Measurements from ENCODE around the gene PTPRN2.

PTPRN2 gene

DNA sequence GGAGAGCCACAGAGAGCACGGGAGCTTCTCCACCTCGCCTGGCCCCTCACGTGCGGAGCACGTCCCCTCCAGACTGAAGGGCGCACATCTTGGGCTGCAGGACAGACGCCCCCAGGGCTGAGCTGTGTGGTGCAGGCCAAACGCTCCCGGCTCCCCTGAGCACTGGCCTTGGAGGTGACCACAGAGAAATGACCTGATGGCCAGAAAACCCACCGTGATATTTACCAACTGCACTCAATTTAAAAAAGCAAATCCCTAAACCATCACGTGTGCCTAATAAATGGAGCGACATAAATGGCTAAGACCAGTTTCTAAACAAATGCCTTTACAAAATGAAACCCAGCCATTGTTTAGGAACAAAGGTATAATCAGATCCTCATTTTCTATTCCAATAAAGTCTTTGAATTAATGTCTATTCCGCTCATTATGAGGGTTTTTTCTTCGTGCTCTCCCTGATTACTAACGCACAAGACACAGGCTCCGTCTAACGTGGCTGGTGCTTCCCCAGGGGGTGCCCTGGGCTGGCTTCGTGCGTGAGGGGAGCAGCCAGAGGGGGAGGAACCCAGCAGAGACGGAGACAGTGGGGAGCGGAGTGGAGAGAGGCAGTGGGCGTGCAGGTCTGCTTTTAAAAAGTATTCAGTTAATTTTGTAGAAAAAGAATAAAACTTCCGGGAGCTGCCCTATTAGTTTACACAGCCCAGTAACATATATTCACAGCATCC, 1060.5 kb downstream of the PTPRN2 start:
- TF ChIP-seq, protein P1, sequence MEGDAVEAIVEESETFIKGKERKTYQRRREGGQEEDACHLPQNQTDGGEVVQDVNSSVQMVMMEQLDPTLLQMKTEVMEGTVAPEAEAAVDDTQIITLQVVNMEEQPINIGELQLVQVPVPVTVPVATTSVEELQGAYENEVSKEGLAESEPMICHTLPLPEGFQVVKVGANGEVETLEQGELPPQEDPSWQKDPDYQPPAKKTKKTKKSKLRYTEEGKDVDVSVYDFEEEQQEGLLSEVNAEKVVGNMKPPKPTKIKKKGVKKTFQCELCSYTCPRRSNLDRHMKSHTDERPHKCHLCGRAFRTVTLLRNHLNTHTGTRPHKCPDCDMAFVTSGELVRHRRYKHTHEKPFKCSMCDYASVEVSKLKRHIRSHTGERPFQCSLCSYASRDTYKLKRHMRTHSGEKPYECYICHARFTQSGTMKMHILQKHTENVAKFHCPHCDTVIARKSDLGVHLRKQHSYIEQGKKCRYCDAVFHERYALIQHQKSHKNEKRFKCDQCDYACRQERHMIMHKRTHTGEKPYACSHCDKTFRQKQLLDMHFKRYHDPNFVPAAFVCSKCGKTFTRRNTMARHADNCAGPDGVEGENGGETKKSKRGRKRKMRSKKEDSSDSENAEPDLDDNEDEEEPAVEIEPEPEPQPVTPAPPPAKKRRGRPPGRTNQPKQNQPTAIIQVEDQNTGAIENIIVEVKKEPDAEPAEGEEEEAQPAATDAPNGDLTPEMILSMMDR (conservative IDR thresholded peaks at IDR 0.05; ENCODE audit: low read length), result no peak
- H3K4me3 ChIP-seq (ENCODE audit: low read length), result no peak overlapping the region
- DNase-seq (ENCODE audit: low read depth), result no peak

DNA sequence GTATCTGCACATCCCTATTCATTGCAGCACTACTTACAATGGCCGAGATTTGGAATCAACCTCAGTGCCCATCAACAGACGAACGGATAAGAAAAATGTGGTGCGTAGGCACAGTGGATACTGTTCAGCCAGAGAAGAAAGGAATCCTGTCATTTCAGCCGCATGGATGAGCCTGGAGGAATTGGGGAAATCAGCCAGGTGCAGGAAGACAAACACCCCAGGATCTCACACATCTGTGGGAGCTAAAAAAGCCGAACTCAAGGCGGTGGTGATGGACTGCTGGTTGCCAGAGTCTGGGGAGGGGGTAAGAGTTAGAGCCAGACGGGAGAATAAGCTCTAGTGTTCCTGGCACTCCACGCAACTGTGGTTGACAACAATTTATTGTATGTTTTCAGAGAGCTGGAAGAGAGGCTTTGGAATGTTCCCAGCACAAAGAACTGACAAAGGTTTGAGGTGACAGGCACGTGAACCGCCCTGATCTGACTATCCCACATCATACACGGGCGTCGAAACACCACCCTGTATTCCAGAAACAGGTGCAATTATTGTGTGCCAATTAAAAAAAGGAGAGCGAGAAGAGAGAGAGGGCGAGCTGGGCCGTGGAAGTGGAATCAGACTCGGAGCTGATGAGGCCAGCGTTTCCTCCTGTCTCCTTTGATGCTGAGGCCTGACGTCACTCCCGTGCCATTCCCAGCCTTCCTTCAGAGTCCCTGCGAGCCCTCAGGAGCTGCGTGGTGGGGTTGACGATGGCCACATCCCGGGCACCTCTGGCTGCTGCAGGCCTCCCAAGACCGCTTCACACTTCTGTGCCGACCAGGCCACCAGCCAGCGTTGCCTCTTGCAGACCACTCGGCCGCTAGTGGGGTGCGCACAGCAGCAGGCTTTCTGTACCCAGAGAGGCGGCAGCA, 1061.4 kb downstream of the PTPRN2 start:
- H3K4me3 ChIP-seq (ENCODE audit: low read length), result no peak overlapping the region
- TF ChIP-seq, protein P1 (conservative IDR thresholded peaks at IDR 0.05; ENCODE audit: low read length), result no peak
- DNase-seq (ENCODE audit: low read depth), result no peak

DNA sequence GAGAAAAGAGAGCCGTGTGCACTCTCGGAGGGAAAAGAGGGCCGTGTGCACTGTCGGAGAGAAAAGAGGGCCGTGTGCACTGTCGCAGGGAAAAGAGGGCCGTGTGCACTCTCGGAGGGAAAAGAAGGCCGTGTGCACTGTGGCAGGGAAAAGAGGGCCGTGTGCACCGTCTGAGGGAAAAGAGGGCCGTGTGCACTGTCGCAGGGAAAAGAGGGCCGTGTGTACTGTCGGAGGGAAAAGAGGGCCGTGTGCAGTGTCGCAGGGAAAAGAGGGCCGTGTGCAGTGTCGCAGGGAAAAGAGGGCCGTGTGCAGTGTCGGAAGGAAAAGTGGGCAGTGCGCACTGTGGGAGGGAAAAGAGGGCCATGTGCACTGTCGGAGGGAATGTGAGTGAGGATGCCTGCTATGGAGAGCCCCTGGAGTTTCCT, 1062.1 kb downstream of the PTPRN2 start:
- no peak overlapping the region for H3K4me3 ChIP-seq (ENCODE audit: low read length)
- TF ChIP-seq, protein P1 (conservative IDR thresholded peaks at IDR 0.05; ENCODE audit: low read length), result no peak
- DNase-seq (ENCODE audit: low read depth), result no peak

DNA sequence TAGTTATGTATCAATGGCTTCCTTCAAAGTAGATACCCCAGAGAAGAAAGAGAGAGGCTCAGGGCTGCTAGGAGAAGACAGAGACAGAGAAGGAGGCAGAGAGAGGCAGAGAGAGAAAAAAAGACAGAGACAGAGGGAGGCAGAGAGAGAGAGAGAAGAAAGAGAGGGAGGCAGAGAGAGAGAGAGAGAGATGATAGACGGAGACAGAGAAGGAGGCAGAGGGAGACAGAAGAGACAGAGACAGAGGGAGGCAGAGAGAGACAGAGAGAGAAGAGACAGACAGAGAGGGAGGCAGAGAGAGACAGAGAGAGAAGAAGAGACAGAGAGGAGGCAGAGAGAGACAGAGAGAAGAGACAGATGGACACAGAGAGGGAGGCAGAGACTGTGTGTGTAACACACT, 1062.9 kb downstream of the PTPRN2 start:
- no peak for DNase-seq (ENCODE audit: low read depth)
- TF ChIP-seq, protein P1 (conservative IDR thresholded peaks at IDR 0.05; ENCODE audit: low read length), result no peak
- H3K4me3 ChIP-seq (ENCODE audit: low read length), result no peak overlapping the region

DNA sequence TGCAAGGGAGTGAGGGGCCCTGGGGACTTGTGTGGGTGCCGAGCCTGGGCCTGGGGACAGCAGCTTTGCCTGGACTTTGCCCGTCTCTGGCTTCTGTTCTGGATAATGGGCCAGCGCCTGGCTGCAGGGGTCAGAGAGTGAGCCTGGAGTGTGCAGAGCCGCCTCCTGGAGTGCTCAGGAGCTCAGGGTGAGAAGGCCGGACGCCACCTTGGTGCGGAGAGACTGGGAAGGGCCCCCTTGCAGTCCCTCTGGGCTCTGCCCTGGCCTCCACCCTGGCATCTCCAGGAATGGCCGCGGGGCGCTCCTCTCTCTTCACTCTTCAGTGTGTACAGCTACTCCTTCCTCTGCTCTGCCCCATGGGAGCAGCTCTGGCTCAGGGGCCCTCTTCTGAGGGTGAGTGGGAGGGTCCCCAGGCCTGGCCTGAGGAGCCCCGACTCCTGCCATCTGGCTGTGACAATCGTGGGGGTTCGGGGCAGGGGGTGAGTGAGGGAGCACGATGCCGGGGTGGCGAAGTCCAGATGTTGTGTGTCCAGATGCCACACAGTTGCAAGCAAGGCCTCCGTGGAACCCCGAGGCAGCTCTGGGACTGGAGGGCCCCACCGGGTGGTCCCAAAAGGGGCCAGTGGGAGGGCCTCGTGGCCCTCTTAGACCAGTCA, 1063.7 kb downstream of the PTPRN2 start:
- TF ChIP-seq, protein P1 (conservative IDR thresholded peaks at IDR 0.05; ENCODE audit: low read length), result no peak

DNA sequence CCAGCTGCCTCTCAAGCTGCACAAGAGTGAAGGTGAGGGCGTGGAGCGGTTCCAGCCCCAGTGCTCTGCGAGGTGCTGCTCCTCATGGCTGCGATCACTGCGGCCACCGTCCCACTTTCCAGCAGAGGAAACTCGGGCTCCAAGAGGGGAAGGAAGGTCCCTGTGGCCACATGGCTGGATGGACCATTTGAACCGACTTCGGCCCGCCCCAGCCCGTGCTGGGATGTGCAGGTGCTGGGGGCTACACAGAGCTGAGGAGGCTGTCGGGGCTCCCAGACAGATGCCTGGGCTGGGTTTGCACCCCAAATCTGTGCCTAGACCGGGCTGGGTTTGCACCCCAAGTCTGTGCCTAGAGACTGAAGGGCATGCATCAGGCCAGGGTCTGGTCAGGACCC, 1064.3 kb downstream of the PTPRN2 start:
- no peak for DNase-seq (ENCODE audit: low read depth)
- no peak overlapping the region for H3K4me3 ChIP-seq (ENCODE audit: low read length)
- TF ChIP-seq, protein P1 (conservative IDR thresholded peaks at IDR 0.05; ENCODE audit: low read length), result no peak

More for the DNA sequence above, 1063.7 kb downstream of the PTPRN2 start:
- H3K4me3 ChIP-seq (ENCODE audit: low read length), result no peak overlapping the region
- no peak for DNase-seq (ENCODE audit: low read depth)

Data from AG10803 (cell line).